Lower leg skin (tissue), 3 donors: ENCODE results near the gene RPL18A.

ENCODE experiments used
- CTCF ChIP-seq, 3 donors: fragments of 450-650 bp; IDR thresholded peaks; one replicate each; pipeline ENCODE4 v1.5.1; 2016; ENCODE audit warnings: antibody characterized with exemption in 3 of 3, mild to moderate bottlenecking in 3 of 3, moderate library complexity in 2 of 3
- POLR2A ChIP-seq, 2 donors: fragments of 450-650 bp; IDR thresholded peaks; one replicate each; pipeline ENCODE4 v1.6.1; 2016 to 2017; ENCODE audit warnings: antibody characterized with exemption in 2 of 2, mild to moderate bottlenecking in 1 of 2, moderate library complexity in 1 of 2

GRCh38 chr19:17879466-17879865 is 19.8 kb downstream of the RPL18A start:
- TF ChIP-seq CTCF (IDR thresholded peaks at IDR 0.05) = no peak
- no peak for TF ChIP-seq POLR2A (IDR thresholded peaks at IDR 0.05)
